ENCODE results near the gene GFPT2.

The GFPT2 gene

DNA sequence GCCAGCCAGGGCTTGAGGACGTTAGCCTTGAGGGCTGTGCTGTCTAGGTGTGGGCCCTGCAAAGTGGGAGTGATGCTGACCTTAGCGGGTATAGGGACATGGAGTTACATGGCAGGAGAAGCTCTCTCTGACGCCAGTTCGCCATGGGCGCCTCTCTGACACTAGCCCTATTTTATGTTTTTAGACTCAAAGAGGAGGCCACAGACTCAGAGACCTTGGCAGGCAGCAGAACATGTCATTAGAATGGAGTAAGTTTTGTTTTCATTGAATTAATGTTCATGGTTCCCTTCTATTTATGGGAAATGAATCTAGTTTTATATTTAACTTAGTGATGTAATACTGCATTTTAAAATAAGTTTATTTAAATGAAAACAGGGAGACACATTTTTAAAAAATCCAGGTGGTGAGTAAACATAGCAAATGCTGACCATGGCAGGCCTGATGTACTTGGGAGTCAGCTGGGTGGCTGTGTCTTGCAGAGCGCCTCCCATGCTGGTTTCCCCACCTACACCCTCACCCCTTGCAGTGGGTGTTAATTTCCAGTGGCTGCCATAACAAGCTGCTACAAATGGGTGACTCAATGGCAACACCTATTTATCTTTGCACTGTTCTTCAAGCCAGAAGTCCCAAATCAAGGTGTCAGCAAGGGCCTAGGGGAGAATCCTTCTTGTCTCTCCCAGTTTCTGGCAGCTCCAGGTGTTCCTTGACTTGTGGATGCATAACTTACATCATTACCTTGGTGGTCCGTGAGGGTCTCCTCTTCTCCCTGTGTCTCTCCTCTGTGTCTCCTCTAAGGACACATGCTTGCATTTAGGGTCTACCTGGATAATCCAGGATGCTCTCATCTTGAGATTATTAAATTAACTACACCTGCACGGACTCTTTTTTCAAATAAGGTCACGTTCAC is 25.6 kb upstream of the GFPT2 start:
- no peak for DNase-seq

DNA sequence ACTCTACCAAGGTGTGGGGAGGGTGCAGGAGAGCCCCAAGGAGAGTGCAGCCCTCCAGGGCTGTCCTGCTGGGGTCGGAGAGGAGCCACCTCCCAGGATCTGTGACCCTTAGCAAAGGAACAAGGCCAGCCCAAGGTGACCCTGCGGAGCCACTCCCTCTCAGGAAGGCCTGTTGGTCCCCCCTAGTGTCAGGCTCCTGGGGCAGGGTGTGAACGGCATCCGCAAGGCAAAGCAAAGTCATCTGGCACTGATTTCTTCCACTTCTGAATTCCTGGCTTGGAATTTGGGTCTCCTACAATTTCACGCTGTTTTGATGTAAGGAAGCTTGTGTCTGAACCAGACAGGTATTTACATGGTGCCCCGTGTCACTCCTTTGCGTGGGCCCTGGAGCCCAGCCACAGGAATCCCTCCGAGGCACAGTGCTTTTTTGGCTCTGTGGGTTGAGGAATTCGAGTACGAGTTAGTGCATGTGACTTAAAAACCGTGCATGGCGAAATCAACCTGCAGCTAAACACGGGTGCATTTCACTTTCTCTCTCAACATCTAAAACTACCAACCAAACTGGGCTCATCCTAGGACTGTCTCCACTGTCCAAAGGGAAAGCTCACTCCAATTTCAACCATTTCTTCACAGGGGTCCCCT is 24.5 kb upstream of the GFPT2 start:
- DNase-seq = no peak

DNA sequence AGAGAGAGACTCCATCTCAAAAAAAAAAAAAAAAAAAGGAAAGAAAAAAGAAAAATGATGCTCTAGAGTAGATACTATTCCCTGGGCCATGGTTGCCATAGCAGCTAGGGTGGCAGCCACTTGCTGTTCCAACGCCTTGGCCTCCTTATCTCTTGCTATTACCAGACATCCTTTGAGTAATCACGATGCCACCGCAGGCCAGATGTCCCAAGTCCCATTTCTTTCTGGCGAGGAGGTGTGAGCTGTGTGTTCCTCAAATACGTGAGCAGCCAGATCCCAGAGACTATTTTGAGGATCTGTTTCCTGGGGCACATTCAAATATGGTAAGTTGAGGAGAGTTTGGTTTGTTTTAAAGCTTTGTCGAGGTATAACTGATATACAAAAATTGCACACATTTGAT is 23.4 kb upstream of the GFPT2 start:
- DNase-seq = no peak

DNA sequence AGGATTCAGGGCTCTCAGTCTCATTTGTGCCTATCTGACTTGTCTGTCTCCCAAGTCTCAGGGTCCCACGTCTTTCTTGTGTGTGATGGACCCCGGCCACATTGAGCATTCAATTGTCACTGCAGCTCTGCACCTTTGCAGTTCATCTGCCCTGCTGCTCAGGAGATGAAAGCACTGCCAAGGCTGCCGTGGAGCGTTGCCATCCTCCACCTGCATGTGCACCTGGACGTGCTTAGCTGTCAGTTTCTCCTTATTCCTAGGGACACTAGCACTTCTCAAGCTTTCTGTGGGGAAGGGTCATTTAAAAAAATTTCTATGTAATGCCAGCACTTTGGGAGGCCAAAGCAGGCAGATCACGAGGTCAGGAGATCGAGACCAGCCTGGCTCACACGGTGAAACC is 22.8 kb upstream of the GFPT2 start:
- DNase-seq = no peak

DNA sequence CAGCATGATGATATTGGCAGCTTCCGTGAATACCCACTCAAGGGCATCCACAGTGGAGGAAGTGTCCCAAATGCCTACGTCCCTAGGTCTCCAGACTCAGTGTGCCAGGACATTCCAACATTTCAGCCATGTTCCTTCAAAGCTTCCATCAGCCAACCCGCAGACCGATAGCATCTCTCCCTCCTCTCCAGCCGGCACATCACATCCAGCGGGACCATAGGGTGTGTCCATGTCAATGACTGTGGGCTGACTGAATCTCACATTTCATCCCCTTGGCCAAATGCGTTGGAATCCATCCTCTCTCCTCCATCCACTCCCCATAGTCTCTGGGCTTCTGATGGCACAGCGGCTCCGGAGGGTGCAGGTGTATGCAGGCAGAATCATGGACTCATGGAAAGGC is 22.2 kb upstream of the GFPT2 start:
- DNase-seq = no peak

DNA sequence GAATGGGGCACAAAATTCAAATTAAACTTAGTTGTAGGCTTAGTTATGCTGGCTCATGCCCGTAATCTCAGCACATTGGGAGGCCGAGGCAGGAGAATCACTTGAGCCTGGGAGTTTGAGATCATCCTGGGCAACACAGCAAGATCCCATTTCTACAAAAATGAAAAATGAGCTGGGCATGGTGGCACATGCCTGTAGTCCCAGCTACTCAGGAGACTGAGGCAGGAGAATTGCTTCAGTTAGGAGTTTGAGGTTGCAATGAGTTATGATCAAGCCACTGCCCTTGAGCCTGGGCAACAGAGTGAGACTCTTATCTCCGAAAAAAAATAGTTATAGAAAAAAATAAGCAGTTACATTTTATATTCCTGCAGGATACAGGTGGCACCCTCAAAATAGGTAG is 20.7 kb upstream of the GFPT2 start:
- DNase-seq = no peak

DNA sequence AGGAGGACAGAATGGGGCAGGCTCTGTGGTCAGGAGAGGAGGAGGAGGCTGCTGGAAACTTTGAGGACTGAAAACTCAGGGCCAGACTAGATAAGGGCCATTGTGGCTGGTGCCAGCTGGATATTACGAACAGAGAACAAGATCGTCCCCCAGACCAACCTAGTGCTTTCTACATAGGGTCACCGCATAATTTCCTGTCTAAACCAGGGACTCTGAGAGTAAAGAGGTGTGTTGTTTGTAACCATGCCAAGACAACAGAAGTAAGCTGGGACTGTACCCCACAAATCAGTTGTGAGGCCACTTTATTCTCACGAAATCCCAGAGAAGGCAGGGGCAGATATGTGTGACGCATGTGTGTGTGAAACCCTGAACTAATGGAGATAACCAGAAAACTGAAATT is 20.3 kb upstream of the GFPT2 start:
- no peak for DNase-seq

DNA sequence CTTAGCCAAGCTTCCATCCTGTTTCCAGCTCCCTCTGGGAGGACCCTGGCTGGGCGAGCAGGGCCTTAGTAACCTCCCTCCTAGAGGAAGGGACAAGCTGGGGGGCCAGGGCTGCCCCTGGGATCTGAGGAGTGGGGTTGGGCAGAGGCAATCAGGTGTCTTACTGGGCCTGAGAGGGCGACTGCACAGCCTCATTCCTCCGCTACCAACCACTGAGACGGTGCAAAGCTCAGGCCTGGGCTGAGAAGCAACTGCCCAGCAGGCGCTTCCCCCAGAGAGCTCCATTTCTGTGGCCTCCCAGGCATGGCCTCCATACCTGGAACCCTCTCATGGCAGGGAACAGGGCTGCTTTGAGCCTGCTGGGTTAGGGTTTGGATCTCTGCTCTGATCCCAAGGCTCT is 18.8 kb upstream of the GFPT2 start:
- no peak for DNase-seq

DNA sequence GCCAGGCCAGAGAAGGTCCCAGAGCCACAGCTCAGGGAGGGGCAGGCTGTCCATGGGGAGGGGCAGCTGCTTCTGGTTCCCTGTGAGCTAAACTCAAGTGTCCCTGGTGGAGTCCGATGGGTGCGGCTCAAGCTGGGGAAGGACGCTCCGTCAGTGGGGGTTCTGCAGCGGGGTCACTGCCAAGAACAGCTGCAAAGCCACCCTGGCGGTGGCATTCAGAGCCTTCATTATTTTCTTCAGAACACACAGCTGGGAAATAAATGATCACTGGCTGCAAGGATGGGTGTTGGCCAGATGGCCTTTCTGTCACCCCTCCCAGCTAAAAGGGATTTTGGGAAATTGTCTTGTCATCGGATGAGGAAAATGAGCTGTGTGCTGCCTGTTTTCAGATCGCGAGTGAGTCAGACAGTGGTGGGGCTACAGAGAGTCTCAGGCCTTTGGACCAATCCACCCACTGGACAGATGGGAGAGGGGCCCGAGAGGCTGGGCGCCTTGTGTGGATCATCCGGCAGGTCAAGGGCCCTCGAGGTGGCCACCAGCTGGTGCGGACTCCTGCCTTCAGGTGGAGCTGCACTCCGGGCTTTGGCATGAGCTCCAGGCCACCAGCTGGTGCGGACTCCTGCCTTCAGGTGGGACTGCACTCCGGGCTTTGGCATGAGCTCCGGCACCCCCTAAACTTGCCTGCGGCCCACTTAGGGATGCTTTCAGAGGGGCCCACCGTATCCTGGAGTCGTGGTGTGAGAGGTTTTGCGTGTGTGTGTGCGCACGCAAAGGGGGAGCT is 17.9 kb upstream of the GFPT2 start:
- no peak for DNase-seq

DNA sequence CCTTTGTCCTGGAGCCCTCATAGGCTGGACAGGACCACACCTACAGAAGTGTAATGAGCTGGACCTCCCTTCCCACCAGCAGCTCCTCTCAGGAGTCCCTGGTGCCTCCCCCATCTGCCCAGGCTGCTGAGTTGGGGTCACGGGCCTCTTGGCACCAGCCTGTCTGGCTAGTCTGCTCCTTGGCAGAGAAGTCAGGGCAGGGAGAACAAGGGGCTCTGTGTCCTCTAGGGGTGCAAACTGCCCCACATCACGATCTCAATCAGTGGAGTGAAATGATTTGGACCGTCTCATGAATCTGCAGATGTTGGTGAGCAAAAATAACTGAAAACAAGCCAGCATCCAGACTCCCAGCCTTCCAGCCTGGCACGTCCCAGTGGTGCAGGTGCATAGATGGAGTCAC is 14.9 kb upstream of the GFPT2 start:
- DNase-seq = no peak

DNA sequence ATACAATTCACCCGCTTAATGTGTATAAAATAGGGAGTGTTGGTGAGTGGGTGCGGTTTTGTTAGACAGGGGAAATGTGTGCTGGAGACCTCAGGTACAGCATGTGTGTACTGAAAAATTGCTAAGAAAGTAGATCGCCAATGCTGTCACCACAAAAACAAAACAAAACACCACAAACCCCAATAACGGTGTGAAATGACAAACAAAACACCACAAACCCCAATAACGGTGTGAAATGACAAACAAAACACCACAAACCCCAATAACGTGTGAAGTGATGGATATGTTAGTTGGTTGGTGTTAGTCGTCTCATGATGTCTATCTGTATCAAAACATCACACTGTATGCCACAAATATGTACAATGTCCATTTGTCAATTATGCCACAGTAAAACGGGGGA is 14.2 kb upstream of the GFPT2 start:
- DNase-seq = no peak

DNA sequence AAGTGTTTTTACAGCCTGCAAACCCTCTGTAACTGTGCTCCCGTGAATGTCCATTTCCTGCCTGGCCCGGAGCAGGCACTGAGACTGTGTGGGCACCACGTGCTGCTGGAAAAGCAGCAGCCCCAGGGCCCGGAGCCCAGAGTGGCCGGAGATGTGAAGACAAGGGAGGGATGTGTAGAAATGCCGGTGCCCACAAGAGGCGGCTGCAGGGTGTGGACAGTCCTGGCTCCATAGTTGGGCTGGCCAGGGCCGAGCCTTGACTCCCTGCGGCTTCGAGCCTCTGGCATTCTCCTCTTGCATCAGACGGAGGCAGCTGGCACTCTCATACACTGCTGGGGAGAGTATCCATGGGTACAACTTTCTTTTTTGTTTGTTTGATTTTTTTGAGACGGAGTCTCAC is 13.2 kb upstream of the GFPT2 start:
- no peak for DNase-seq

DNA sequence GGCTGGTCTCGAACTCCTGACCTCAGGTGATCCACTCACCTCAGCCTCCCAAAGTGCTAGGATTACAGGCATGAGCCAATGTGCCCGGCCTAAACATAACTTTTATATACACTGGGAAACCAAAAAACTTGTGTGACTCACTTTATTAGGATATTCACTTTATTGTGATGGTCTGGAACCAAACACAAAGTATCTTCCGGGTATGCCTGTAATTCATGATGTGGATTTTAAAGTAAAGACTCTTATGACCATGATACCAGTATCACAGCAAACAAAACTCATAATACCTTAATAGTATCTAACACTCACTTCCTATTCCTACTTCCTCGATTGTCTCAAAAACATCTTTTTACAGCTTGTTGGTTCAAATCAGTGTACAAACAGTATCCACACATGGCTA is 12.7 kb upstream of the GFPT2 start:
- DNase-seq = no peak

DNA sequence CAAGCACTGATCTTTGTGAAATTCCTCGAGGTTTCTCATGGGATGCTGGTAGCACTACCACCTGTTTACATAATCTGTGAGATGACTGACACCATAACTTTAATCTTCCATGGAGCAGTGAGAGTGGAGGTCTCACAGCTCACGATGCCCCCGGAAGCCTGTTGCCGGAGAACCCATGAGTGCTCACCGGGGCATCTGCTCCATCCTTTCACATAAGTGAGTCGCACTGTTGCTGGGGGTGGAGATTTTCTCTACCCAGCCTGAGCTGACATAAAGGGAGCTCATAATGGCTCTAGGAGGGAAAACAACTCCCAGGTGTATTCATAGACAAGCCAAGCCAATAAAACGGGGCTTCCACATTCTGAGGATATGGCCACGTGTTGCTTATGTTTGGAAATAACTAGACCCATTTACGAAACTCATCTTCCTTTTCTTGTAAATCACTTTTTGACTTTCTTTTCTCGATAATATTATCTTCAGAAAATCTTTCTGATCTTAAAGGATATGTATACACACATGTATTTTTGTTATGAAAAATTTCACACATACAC is 11.2 kb upstream of the GFPT2 start:
- no peak for DNase-seq

DNA sequence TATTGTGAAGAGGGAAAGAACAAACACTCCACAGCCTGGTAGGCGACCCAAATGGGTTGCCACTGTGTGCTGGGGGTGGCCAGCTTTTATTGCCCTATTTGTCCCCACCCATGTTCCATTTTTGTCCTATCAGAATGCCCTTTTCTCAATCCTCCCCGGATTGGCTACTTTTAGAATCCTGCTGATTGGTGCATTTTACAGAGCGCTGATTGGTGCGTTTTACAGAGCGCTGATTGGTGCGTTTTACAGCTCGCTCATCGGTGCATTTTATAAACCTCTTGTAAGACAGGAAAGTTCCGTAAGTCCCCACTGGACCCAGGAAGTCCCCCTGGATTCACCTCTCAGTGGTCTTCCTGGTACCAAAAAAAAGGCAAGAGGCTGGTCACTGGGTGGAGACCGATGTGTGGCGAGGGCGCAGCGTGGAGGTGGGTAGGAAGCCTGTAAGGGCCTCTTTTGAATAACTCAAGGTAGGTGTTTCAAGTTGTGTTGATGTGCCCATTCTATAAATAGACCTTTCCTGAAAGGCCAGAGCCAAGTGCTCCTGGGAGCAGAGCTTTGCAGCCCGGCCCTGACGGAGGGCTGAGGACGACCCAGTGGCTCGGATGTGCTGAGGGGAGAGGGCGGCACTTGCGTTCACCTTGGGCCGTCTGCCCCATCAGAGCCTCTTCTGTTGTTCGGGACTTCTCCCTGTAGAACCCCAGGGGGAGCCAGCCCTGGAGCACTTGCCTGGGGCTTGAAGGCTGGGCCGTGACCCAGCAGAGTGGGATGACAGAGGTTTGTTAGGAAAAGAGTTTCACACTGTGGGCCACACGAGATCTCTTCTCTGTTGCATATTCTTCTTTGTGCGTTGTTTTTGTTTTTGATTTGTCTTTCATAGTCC is 7.2 kb upstream of the GFPT2 start:
- DNase-seq = no peak

DNA sequence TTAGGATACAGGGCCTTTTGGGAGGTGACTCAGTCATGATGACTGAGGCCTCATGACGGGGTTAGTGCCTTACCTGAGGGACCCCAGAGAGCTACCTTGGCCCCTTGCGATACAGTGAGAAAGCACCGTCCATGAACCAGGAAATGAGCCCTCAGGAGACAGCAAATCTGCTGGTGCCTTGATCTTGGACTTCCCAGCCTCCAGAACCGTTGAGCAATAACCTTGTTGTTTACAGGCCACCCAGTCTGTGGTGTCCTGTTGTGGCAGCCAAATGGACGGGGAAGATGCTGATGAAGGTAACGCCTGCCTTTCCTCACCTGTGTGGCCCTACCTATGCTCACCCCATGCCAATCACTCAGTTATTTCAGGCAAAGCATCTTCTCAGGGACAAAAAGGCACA is 5.6 kb upstream of the GFPT2 start:
- no peak for DNase-seq

DNA sequence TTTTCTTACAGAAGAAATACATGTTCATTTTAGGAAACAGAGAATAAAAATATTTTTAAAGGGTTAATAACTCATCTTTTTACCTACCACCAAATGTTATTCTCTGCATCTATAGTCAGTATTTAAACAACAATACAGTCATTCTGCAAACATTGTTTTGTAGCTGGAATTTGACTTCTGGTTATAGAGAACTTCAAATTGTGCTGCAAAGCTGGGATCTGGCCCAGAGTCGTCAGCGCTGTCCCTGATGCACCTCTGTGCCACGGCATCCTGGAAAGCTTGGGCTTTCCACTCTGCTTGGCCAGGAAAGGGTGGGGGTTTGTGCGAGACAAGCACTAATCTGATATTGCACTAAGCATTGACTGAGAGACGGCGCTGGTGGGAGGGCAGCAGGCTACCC is 5.0 kb upstream of the GFPT2 start:
- no peak for DNase-seq

DNA sequence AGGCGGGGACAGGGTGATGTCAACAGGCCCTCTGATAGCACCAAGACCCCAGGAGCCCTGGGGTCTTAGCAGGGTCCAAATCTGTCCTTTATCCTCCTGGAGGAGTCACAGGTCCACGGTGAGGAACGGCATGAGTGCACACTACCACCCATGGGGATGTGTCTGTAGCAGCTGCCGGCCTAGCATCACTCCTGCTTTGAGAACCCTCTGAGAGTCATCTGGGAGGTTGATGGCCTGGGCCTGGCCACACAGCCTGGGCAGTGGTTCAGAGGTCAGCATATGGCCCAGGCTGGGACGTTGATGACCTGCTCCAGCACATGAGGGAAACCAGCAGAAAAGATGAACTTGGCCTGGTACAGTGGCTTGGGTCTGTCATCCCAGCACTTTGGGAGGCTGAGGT is 1.8 kb upstream of the GFPT2 start:
- DNase-seq = no peak

DNA sequence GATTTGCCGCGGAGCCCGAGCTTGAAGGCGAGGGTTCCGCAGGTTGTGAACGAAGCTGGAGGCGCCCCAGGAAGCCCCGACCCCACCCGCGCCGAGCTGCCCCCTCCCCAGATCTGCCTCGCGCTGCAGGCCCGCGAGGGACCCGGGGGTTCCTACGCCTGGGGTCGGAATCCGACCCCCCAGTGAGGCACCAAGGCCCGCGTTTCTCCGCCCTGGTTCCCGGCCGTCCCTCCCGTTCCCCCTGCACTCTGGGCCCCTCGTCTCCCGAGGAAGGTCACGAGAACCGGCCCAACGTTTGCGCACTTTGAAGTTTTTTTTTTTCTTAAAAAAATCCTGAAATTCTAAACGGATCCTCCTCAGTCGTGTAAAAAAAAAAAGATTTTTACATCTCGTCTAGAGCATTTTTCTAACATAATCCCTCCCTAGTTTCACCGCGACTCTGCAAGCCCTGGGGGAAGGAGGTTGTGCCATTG is 880 bp upstream of the GFPT2 start:
- DNase-seq = no peak

DNA sequence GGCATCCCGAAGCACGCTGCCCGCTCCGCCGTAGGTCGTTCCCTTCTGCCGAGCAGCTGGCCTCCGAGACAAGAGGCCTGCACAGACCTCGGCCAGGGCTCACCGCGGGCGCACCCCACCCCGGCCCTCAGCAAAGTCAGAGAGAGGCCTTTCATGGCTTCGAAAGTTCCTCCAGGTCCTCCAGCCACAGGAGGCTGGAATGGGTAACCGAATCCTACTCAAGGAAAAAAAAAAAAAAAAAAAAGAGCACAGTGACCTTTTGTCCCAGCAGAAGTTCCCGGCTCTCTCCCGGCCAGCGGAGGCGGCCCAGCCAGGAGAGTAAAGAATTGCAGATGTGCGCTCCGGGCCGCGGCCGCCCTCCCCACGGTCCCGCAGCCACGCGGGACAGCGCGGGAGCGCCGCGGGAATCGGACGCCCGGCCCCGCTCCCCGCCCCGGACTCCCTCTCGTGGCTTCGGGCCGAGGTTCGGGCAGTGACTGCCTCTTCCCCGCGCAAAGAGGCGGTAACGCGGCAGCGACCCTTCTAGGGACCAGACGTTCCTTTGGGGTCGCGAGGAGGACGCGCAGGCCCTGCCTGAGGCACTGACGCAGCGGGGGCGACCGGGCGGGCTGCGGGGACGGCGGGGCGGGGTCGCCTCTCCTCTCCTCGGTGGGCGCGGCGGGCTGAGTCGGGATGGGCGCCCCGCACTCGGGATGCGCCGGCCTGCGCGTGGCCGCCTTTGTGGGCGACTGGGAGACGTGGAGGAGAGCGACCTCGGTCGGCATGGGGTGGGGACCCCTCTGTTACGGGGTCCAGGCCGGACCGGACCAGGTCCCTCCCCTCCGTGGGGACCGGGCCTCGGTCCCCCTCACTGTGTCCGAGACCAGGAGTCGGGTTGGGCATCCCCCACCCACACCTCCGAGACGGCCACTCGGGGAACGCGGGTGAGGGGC is 754 bp downstream of the GFPT2 start:
- DNase-seq = no peak

Measured in NCI-H1417 treated with DMSO at 0.1 percent for 48 hours (cell line).